H1 (cell line): Measurements from ENCODE around the gene RAD51B. TPM values are rescaled to one million over a fixed set of nuclear protein-coding genes. Genes with fewer than 3 reads are reported as not detected.

Experiments used
- CTCF ChIA-PET: fragments of 300-600 bp; sonication (Branson Sonifier 250); formaldehyde crosslinking; loops from one replicate; lab custom pipeline; 2021; ENCODE audit not compliant: partially characterized antibody; lab: Charles Lee
- POLR2A ChIA-PET: fragments of 300-600 bp; sonication (Branson Sonifier 250); formaldehyde crosslinking; loops from one replicate; lab custom pipeline; 2021; ENCODE audit warnings: inconsistent platforms; ENCODE audit not compliant: partially characterized antibody; lab: Charles Lee
- DNase-seq, 2 experiments: peaks; one replicate each; pipeline versions ENCODE4 v3.0.0 to v3.0.0-alpha.2; 2010 to 2022; ENCODE audit warnings: low spot score in 2 of 2, low read depth in 1 of 2, mixed read lengths in 1 of 2
- FAIRE-seq: peaks from 2 replicates; lab custom pipeline; 2011; peaks lifted over from hg19 to GRCh38; lab: Jason Lieb, UNC
- H2AFZ ChIP-seq: 2 replicates; pipeline ENCODE4 v1.8.1; 2012; ENCODE audit warnings: low read length, inconsistent platforms
- H2AK5ac ChIP-seq: 2 replicates; pipeline ENCODE4 v1.6.1; 2013; ENCODE audit warnings: low read depth, low read length
- H2BK120ac ChIP-seq: replicated peaks from 2 replicates; pipeline ENCODE3; 2013; ENCODE audit warnings: low read depth, low read length, inconsistent platforms
- H2BK12ac ChIP-seq: 2 replicates; pipeline ENCODE4 v1.6.1; 2013; ENCODE audit warnings: low read depth, low read length
- H2BK15ac ChIP-seq: 2 replicates; pipeline ENCODE4 v1.6.1; 2013; ENCODE audit warnings: low read length
- H2BK20ac ChIP-seq: 2 replicates; pipeline ENCODE4 v1.6.1; 2013; ENCODE audit warnings: low read length
- H2BK5ac ChIP-seq: 2 replicates; pipeline ENCODE4 v1.6.1; 2013; ENCODE audit warnings: low read depth, low read length
- H3K14ac ChIP-seq: 2 replicates; pipeline ENCODE4 v1.6.1; 2013; ENCODE audit warnings: inconsistent platforms; ENCODE audit not compliant: insufficient read length
- H3K18ac ChIP-seq: 2 replicates; pipeline ENCODE4 v1.6.1; 2013; ENCODE audit warnings: low read length; ENCODE audit errors: extremely low read depth
- H3K23ac ChIP-seq: 2 replicates; pipeline ENCODE4 v1.6.1; 2013; ENCODE audit warnings: inconsistent platforms; ENCODE audit not compliant: insufficient read length
- H3K23me2 ChIP-seq: 2 replicates; pipeline ENCODE4 v1.6.1; 2013; ENCODE audit warnings: low read depth, low read length
- H3K27ac ChIP-seq: 2 replicates; pipeline ENCODE4 v1.6.1; 2011; ENCODE audit warnings: low read depth, low read length, inconsistent platforms
- H3K27me3 ChIP-seq, 4 experiments: replicated peaks in 1 of 4; 1 replicate in 1 of 4; 2 replicates in 3 of 4; pipeline versions ENCODE4 v1.6.1 to v1.8.1; 2011 to 2013; ENCODE audit warnings: low read length in 3 of 4, mild to moderate bottlenecking in 3 of 4, inconsistent platforms in 2 of 4, mixed read lengths in 2 of 4, moderate library complexity in 1 of 4; ENCODE audit not compliant: control insufficient read depth in 3 of 4, insufficient read depth in 3 of 4; ENCODE audit errors: extremely low read depth in 1 of 4
- H3K36me3 ChIP-seq, 4 experiments: 2 replicates each; pipeline versions ENCODE4 v1.6.1 to v1.8.1; 2011 to 2013; ENCODE audit warnings: mild to moderate bottlenecking in 4 of 4, low read length in 3 of 4, moderate library complexity in 2 of 4, control low read depth in 1 of 4, inconsistent platforms in 1 of 4; ENCODE audit not compliant: insufficient read depth in 4 of 4, control insufficient read depth in 2 of 4
- H3K4ac ChIP-seq: replicated peaks from 2 replicates; pipeline ENCODE3; 2013; ENCODE audit warnings: low read length, low read depth, mixed read lengths, inconsistent platforms; ENCODE audit not compliant: insufficient read length
- H3K4me1 ChIP-seq, 4 experiments: replicated peaks in 1 of 4; 1 replicate in 1 of 4; 2 replicates in 3 of 4; pipeline versions ENCODE4 v1.6.1 to v1.8.1; 2011 to 2013; ENCODE audit warnings: low read length in 3 of 4, inconsistent platforms in 2 of 4, mixed read lengths in 1 of 4; ENCODE audit not compliant: insufficient read depth in 4 of 4, control insufficient read depth in 3 of 4
- H3K4me2 ChIP-seq, 2 experiments: 2 replicates each; pipeline versions ENCODE4 v1.6.1 to v1.8.1; 2011 to 2013; ENCODE audit warnings: low read depth in 2 of 2, low read length in 2 of 2, control low read depth in 1 of 2, inconsistent platforms in 1 of 2, mild to moderate bottlenecking in 1 of 2; ENCODE audit not compliant: insufficient read depth in 1 of 2
- H3K4me3 ChIP-seq, 4 experiments: fragments of 200-600, 300-600 bp in 1 of 4; sonication (generic), shearing (Covaris generic), sonication (Bioruptor Twin) in 1 of 4; 2 replicates each; pipeline versions ENCODE4 v1.5.1 to v1.8.1; 2011 to 2016; ENCODE audit warnings: low read length in 4 of 4, low read depth in 3 of 4, control low read depth in 2 of 4, inconsistent platforms in 2 of 4, mild to moderate bottlenecking in 2 of 4, mixed read lengths in 1 of 4, moderate library complexity in 1 of 4; ENCODE audit not compliant: insufficient read depth in 2 of 4; ENCODE audit errors: extremely low read depth in 1 of 4
- H3K56ac ChIP-seq: replicated peaks from 2 replicates; pipeline ENCODE3; 2013; ENCODE audit warnings: low read depth, mild to moderate bottlenecking, mixed read lengths, low read length, inconsistent platforms; ENCODE audit not compliant: insufficient read length
- H3K79me1 ChIP-seq: 2 replicates; pipeline ENCODE4 v1.6.1; 2013; ENCODE audit warnings: low read depth, low read length, control low read depth
- H3K79me2 ChIP-seq, 2 experiments: 2 replicates each; pipeline versions ENCODE4 v1.6.1 to v1.8.1; 2012 to 2013; ENCODE audit warnings: low read length in 2 of 2, mild to moderate bottlenecking in 2 of 2, inconsistent platforms in 1 of 2; ENCODE audit not compliant: insufficient read depth in 2 of 2, control insufficient read depth in 1 of 2
- H3K9ac ChIP-seq, 4 experiments: replicated peaks in 1 of 4; 1 replicate in 1 of 4; 2 replicates in 3 of 4; pipeline versions ENCODE4 v1.6.1 to v1.8.1; 2011 to 2013; ENCODE audit warnings: low read depth in 3 of 4, low read length in 3 of 4, control low read depth in 2 of 4, mild to moderate bottlenecking in 2 of 4, moderate library complexity in 2 of 4, inconsistent platforms in 1 of 4; ENCODE audit errors: extremely low read depth in 1 of 4
- H3K9me3 ChIP-seq, 2 experiments: 2 replicates each; pipeline versions ENCODE4 v1.6.1 to v1.8.1; 2012 to 2013; ENCODE audit warnings: mild to moderate bottlenecking in 2 of 2, moderate library complexity in 2 of 2, control low read depth in 1 of 2, inconsistent platforms in 1 of 2, low read depth in 1 of 2, low read length in 1 of 2, mixed read lengths in 1 of 2; ENCODE audit not compliant: insufficient read depth in 2 of 2
- H4K20me1 ChIP-seq, 2 experiments: replicated peaks in 1 of 2; 2 replicates each; pipeline versions ENCODE3 to v1.8.1; 2011 to 2013; ENCODE audit warnings: inconsistent platforms in 2 of 2, low read length in 2 of 2, mild to moderate bottlenecking in 1 of 2; ENCODE audit not compliant: insufficient read depth in 2 of 2, control insufficient read depth in 1 of 2
- H4K5ac ChIP-seq: 2 replicates; pipeline ENCODE4 v1.6.1; 2013; ENCODE audit warnings: low read length, low read depth, mixed read lengths, inconsistent platforms; ENCODE audit not compliant: insufficient read length
- H4K8ac ChIP-seq: 2 replicates; pipeline ENCODE4 v1.8.0; 2013; ENCODE audit warnings: mild to moderate bottlenecking, moderate library complexity, low read length, inconsistent platforms; ENCODE audit not compliant: insufficient read depth; ENCODE audit errors: extremely low read depth
- H4K91ac ChIP-seq: replicated peaks from 2 replicates; pipeline ENCODE3; 2013; ENCODE audit warnings: low read length, mixed read lengths, inconsistent platforms; ENCODE audit not compliant: insufficient read length
- BRCA1 ChIP-seq: IDR thresholded peaks from 2 replicates; pipeline ENCODE4 v1.6.1; 2012; ENCODE audit warnings: low read depth, low read length, improper control_type of control experiment
- EGR1 ChIP-seq: IDR thresholded peaks from 2 replicates; pipeline ENCODE4 v1.6.1; 2011; ENCODE audit warnings: low read depth, low read length, borderline replicate concordance
- HDAC2 ChIP-seq, 2 experiments: fragments of 300-600 bp in 1 of 2; sonication (generic) in 1 of 2; IDR thresholded peaks; 2 replicates each; pipeline ENCODE4 v1.6.1; 2011 to 2012; ENCODE audit warnings: low read depth in 2 of 2, low read length in 2 of 2, mild to moderate bottlenecking in 2 of 2, moderate library complexity in 2 of 2, borderline replicate concordance in 1 of 2, inconsistent platforms in 1 of 2
- JUND ChIP-seq: IDR thresholded peaks from 2 replicates; pipeline ENCODE4 v1.6.1; 2011; ENCODE audit warnings: mild to moderate bottlenecking, improper control_type of control experiment, low read length
- NRF1 ChIP-seq: IDR thresholded peaks from 2 replicates; pipeline ENCODE4 v1.6.1; 2011; ENCODE audit warnings: mild to moderate bottlenecking, low read depth, low read length, improper control_type of control experiment
- SP1 ChIP-seq: IDR thresholded peaks from 2 replicates; pipeline ENCODE4 v1.6.1; 2011; ENCODE audit warnings: low read depth, low read length
- SP4 ChIP-seq: IDR thresholded peaks from 2 replicates; pipeline ENCODE4 v1.6.1; 2012; ENCODE audit warnings: low read length, inconsistent platforms
- SRF ChIP-seq: IDR thresholded peaks from 2 replicates; pipeline ENCODE4 v1.6.1; 2011; ENCODE audit warnings: mild to moderate bottlenecking, low read depth, low read length, moderate library complexity
- SUZ12 ChIP-seq: fragments of 200-600 bp; sonication (generic); IDR thresholded peaks from 2 replicates; pipeline ENCODE4 v1.6.1; 2012; ENCODE audit warnings: mild to moderate bottlenecking, inconsistent platforms, low read length, moderate library complexity, mixed read lengths
- TAF1 ChIP-seq: IDR thresholded peaks from 2 replicates; pipeline ENCODE4 v1.6.1; 2011; ENCODE audit warnings: mild to moderate bottlenecking, low read depth, low read length
- WGBS, 2 experiments: shearing (Covaris generic) in 1 of 2; methylation state at CpG; one replicate each; pipeline versions ENCODE4 v1.1.6 to v1.1.7; 2013 to 2015; ENCODE audit warnings: low lambda C conversion rate in 2 of 2, mixed read lengths in 2 of 2, inconsistent platforms in 1 of 2, low coverage in 1 of 2, missing lambda C conversion rate in 1 of 2; ENCODE audit not compliant: insufficient replicate concordance in 2 of 2, insufficient coverage in 1 of 2, insufficient read length in 1 of 2; ENCODE audit errors: extremely low coverage in 1 of 2, missing lambda C conversion rate in 1 of 2; 5-methylcytosine and 5-hydroxymethylcytosine counted together
- polyA plus RNA-seq, 7 experiments: library from polyadenylated mRNA; depleted of rRNA in 3 of 7; stranded (reverse) in 5 of 7; unstranded in 2 of 7; fragments of >200 nt in 5 of 7; fragments of 200-250 nt in 2 of 7; gene quantifications; 1 replicate in 5 of 7; 2 replicates in 1 of 7; 4 replicates in 1 of 7; pipeline versions ENCODE4 v1.2.1 to v1.2.3, GENCODE V29; 2011 to 2013; ENCODE audit warnings: missing spikeins in 2 of 7, mixed read lengths in 2 of 7
- total RNA-seq: library from RNA; stranded (reverse); fragmentation: NEBNext Ultra II Directional; extraction: Animal tissue kit (Norgen Biotek cat#: 25700); gene quantifications from 2 replicates; pipeline ENCODE4 v1.2.1, GENCODE V29; 2021

The RAD51B gene
- total and polyA plus RNA-seq, 2 of the 8 experiments (the other 6 are each of a cell fraction or from before 2014, with no cell fraction given), result 3.9 to 14.9 TPM

DNA sequence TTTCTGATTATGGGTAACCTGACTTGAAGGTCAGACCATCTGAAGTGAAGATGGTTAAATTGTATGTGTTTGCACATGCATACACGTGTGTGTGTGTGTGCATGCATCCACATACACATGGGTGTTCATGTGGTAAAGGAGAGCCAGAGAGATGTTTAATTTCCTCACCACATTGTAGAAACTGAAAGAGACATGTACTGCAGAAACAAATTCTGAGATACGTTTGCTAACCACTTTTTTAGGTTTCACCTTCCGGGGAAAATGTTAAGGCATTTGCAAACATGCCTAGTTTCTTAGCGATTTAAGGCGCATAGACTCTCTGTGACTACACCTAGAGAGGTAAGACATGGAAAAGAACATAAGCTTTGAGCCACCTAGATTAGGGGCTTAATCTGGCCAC is 362.9 kb downstream of the RAD51B start:
- Histone ChIP-seq H2AK5ac (no peak overlapping the region), H3K4me3 (no peak overlapping the region), H3K23ac (no peak overlapping the region), H4K20me1 (no peaks in the 10 kb centered on the region)
- POLR2A ChIA-PET, result no interaction called here
- 94% methylated on average over 5 of the region's 5 CpGs; no CpG with 5 or more reads in 1 of the 2 experiments for WGBS, 2 experiments
- TF ChIP-seq BRCA1, result no peak
- no peak for TF ChIP-seq SUZ12
- no peak for TF ChIP-seq HDAC2 (IDR thresholded peaks at IDR 0.05; ENCODE audit: borderline replicate concordance in 1 of 2, low read depth in 2 of 2, low read length in 2 of 2)
- no peak for TF ChIP-seq TAF1
- no peak for TF ChIP-seq SP1
- no peak for TF ChIP-seq EGR1
- TF ChIP-seq NRF1, result no peak
- no peak for TF ChIP-seq SP4
- TF ChIP-seq SRF, result no peak
- TF ChIP-seq JUND, result no peak
- TF ChIP-seq, all 59 proteins: peak for 0
- no peak overlapping the region for H2AFZ ChIP-seq
- no peak overlapping the region for H2BK12ac ChIP-seq
- no peaks in the 10 kb centered on the region for H3K79me1 ChIP-seq
- DNase-seq (no peak), FAIRE-seq (no peak)
- no peak overlapping the region for H3K14ac ChIP-seq
- H3K4me2 ChIP-seq, result no peak overlapping the region
- H4K5ac ChIP-seq, result no peak overlapping the region
- peaks cover 0 to 7% (median 3%) of the 10 kb centered on the region in 4 experiments; a peak in 4 of 7 replicates for H3K4me1 ChIP-seq
- H3K27me3 ChIP-seq, result no peaks in the 10 kb centered on the region; a peak in 1 of 7 replicates
- H3K9ac ChIP-seq, result no peak overlapping the region
- H3K4ac ChIP-seq, result no peak overlapping the region
- no peak overlapping the region for H4K8ac ChIP-seq
- H2BK20ac ChIP-seq, result no peak overlapping the region
- CTCF ChIA-PET, result no interaction called here
- H3K27ac ChIP-seq, result no peak overlapping the region
- H3K9me3 ChIP-seq, result no peaks in the 10 kb centered on the region
- H3K56ac ChIP-seq, result no peak overlapping the region
- no peaks in the 10 kb centered on the region for H3K36me3 ChIP-seq
- H2BK15ac ChIP-seq, result no peak overlapping the region
- H4K91ac ChIP-seq, result no peak overlapping the region
- no peak overlapping the region for H2BK5ac ChIP-seq
- no peak overlapping the region for H3K18ac ChIP-seq
- no peak overlapping the region for H2BK120ac ChIP-seq
- H3K79me2 ChIP-seq, result no peaks in the 10 kb centered on the region; a peak in 1 of 4 replicates
- H3K23me2 ChIP-seq, result no peaks in the 10 kb centered on the region
